HG03571 (cell line): ENCODE measurements around the gene FEV.
"Not testable (repeated sequence)": the region's sequence is repeated elsewhere in the genome, so short reads cannot be mapped to it uniquely, and the experiment has no call there.

ENCODE experiments used
- ATAC-seq: cut with Tn5 transposase; IDR thresholded peaks from one replicate; pipeline ENCODE4 v1.9.1; 2021; ENCODE audit not compliant: unreplicated experiment

Gene FEV

DNA sequence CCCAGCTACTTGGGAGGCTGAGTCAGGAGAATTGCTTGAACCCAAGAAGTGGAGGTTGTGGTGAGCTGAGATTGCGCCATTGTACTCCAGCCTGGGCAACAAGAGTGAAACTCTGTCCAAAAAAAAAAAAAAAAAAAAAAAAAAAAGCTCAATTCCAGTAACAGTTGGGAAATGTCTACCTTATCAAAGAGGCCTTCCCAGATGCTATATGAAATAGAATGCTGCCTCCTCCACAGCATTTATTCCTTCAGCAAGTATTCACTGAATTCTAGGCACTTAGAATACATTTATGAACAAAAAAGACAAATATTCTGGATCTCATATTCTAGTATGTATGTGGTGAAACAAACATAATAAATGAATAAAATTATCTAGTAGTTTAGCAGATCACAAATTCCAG, 38.4 kb downstream of the FEV start:
- no peak for ATAC-seq

DNA sequence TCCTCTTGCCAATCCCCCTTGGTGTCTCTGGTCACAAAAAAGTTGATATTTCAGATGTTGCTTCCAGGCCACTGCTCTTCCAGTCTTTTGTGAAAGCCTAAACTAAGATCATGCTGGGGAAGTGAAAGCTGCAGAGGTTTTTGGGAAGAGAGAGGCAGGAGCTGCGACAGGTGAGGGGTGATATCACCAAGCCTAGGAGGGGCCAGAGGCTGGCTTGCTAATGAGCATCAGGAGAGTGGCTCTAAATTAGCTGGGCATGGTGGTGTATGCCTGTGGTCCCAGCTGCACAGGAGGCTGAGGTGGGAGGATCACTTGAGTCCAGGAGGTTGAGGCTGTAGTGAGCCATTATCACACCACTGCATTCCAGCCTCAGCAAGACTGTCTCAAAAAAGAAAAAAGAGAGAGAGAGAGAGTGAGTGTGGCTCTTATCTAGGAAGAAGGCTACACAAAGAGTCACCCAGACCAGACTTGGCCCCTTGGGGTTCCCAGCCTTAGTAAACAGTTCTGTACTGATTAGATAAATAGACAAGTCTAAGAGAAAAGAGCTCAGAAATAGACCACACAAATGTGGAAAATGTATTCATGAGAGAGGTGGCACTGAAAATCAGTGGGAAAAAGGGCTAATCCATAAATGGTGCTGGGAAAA, 40.1 kb downstream of the FEV start:
- no peak for ATAC-seq

- ATAC-seq: not testable (repeated sequence)
Observed at GRCh38 chr2:218931751-218932150, 53.2 kb downstream of the FEV start.
